Colonic mucosa (tissue), 4 donors: ENCODE measurements around the gene HOXA9. TPM values are rescaled to one million over a fixed set of nuclear protein-coding genes. Genes with fewer than 3 reads are reported as not detected.

ENCODE experiments used
- DNase-seq: peaks from one replicate; pipeline ENCODE4 v3.0.0-alpha.2; 2020
- H3K27ac ChIP-seq: fragments of 200-600 bp; one replicate; pipeline ENCODE4 v1.8.0; 2021
- H3K27me3 ChIP-seq: fragments of 200-600 bp; one replicate; pipeline ENCODE4 v1.8.0; 2021
- H3K36me3 ChIP-seq: fragments of 200-600 bp; one replicate; pipeline ENCODE4 v1.8.0; 2021
- H3K4me1 ChIP-seq: fragments of 200-600 bp; one replicate; pipeline ENCODE4 v1.8.0; 2021; ENCODE audit warnings: mild to moderate bottlenecking
- H3K4me3 ChIP-seq: fragments of 200-600 bp; one replicate; pipeline ENCODE4 v1.8.0; 2021
- H3K9ac ChIP-seq, 2 donors: one replicate each; pipeline ENCODE4 v1.7.0; 2013; ENCODE audit warnings: control low read depth in 2 of 2, low read depth in 2 of 2, low read length in 2 of 2
- H3K9me3 ChIP-seq: fragments of 200-600 bp; one replicate; pipeline ENCODE4 v1.8.0; 2021
- CTCF ChIP-seq: fragments of 200-600 bp; IDR thresholded peaks from one replicate; pipeline ENCODE4 v1.8.0; 2022; ENCODE audit warnings: antibody characterized with exemption, mild to moderate bottlenecking
- intact Hi-C: fragments of 100-400 bp; cut with DNase I; formaldehyde crosslinking; loops from one replicate; pipeline ENCODE4 v1.14.1; 2022
- total RNA-seq, 2 donors: library from RNA; stranded (reverse); fragmentation: NEBNext Ultra II Directional in 1 of 2; extraction: Animal tissue kit (Norgen Biotek cat#: 25700) in 1 of 2; gene quantifications; one replicate each; pipeline ENCODE4 v1.2.1, GENCODE V29; 2021
- donor health status: healthy.
- donor health status: DM: no; HTN: no; CAD: no.
- donor health status: DM: no; HTN: no; CAD: no.

Gene HOXA9
- 10 to 100 TPM; 19.5 to 22.1 TPM for total RNA-seq

- intact Hi-C loops: loop anchor here (5.0 kb wide), 1 partner anchor 1308 kb away; no protein-coding TSS in a partner anchor
- no peak for TF ChIP-seq CTCF
- Histone ChIP-seq H3K9me3 (no peaks in the 10 kb centered on the region), H3K4me1 (no peaks in the 10 kb centered on the region), H3K9ac (peak within 1 kb of the TSS; percentile 91 to 98), H3K27me3 (peaks cover 7% of the 10 kb centered on the region), H3K36me3 (no peaks in the 10 kb centered on the region), H3K4me3 (peak within 1 kb of the TSS; percentile 64), H3K27ac (peak within 1 kb of the TSS; percentile 94)
- DNase-seq: peak; percentile 90
Observed at GRCh38 chr7:27165089-27165995, at the start of gene HOXA9. Gene HOXA9, minus strand, starts transcription at chr7:27165537. Its CDS starts 80 bp downstream, at chr7:27165457.

GRCh38 chr7:27214239-27214950 is 49.1 kb upstream of the HOXA9 start:
- Histone ChIP-seq H3K36me3 (no peaks in the 10 kb centered on the region), H3K9ac (no peak overlapping the region), H3K9me3 (no peaks in the 10 kb centered on the region), H3K4me1 (peaks cover 13% of the 10 kb centered on the region), H3K27ac (no peak overlapping the region), H3K27me3 (peaks cover 8% of the 10 kb centered on the region), H3K4me3 (no peak overlapping the region)
- no peak for TF ChIP-seq CTCF
- no peak for DNase-seq
- intact Hi-C loops: no loop called here

- Histone ChIP-seq H3K9me3 (no peaks in the 10 kb centered on the region), H3K27ac (no peak overlapping the region), H3K27me3 (peaks cover 8% of the 10 kb centered on the region), H3K9ac (no peak overlapping the region), H3K36me3 (no peaks in the 10 kb centered on the region), H3K4me1 (peaks cover 13% of the 10 kb centered on the region), H3K4me3 (no peak overlapping the region)
- no peak for DNase-seq
- TF ChIP-seq CTCF: no peak
- intact Hi-C loops: no loop called here
Observed at GRCh38 chr7:27213433-27214238, 48.3 kb upstream of the HOXA9 start.

- peaks cover 8% of the 10 kb centered on the region for H3K27me3 ChIP-seq
- no peak for TF ChIP-seq CTCF
- H3K4me3 ChIP-seq: no peak overlapping the region
- no peak for DNase-seq
- peak overlapping the region in 1 of 2 donors; percentile 41 for H3K9ac ChIP-seq
- H3K36me3 ChIP-seq: no peaks in the 10 kb centered on the region
- H3K9me3 ChIP-seq: no peaks in the 10 kb centered on the region
- intact Hi-C loops: no loop called here
- H3K4me1 ChIP-seq: peaks cover 13% of the 10 kb centered on the region
- H3K27ac ChIP-seq: no peak overlapping the region
Observed at GRCh38 chr7:27212497-27213432, 47.4 kb upstream of the HOXA9 start.
